HG03196 (cell line): ENCODE measurements around the gene KCND3.

ENCODE experiments used
- ATAC-seq: cut with Tn5 transposase; IDR thresholded peaks from one replicate; pipeline ENCODE4 v1.9.1; 2021; ENCODE audit not compliant: unreplicated experiment

KCND3 gene

DNA sequence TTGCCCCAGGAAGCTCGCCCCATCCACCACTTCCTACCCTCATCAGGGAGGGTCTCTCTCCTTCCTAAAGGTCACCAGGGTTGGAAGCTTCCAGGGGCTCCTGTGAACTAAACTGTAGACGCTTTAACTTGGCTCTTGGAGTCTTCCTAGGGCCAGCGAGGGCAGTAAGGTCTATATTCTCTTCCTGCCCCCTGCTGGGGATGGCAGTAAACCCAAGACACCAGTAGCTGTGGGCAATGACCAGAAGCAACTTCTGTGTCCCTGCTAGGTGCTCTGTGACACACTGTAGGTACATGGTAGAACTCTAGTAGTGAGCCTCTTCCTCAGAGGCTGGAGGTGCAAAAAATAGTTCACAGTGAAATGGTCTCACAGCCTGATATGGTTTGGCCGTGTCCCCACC, 30.0 kb downstream of the KCND3 start:
- ATAC-seq = no peak

DNA sequence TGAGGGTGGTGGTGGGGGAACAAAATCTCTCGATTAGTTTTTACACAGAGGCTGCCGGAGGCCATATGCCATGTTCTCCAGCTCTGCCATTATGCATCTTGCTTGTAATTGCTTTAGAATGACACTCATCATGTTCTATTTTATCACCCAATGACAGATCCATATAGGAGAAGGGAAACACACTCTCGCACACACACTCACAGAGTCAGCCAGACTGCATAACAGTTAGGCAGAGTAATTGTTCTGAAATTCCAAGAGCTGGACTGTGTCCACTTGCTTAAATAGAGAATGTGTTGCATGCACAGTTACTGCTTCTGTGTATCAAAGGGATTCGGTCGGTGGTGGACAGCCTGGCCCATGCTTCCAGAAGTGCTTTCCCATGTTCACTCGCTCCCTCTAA, 30.6 kb downstream of the KCND3 start:
- no peak for ATAC-seq

DNA sequence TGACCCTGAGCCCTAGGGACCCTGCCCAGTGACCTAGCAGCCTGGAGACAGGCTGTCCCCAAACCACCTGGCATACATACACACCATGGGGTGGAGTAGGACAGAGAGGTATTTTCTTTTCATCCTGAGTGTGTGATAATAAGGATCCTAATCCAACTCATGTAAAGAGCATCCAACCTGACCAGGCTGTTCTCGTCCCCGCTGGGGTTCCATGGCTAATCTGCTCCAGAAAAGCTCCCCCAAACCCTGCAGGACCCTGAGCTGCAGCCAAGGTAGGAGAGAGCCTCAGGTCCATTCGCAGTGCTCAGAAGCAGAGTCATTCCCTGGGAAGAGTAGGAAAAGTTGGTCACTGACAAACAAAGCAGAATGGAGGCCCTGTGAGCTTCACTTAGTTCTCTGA, 31.4 kb downstream of the KCND3 start:
- ATAC-seq = no peak

DNA sequence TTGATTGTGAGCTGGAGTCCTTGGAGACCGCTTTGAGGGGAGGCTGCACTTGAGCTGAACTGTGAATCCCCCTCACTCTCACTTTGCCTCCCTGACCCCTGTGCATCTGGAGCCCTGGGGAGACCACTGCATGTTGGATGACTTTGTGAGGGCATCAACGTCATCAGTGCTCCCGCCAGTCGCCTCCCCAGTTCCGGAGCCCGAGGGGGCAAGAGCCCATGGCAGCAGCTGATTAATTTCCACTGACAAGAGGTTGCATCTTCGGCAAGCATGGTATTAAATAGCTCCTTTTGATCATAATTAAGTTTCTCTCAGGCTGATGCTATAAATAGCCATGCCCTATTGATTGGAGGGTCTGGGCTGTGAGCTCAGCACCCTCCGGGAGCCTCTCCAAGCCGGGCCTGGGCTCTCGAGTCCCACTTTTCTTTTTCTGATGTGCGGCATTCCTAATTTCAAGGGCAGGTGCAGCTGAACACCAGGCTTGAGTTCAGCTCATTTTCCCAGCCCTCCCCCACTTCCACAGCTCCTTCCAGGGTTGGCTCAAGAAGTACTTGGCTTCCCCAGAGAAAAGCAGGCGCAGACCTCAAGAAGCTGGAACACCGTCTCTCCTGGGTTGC, 33.2 kb downstream of the KCND3 start:
- ATAC-seq = no peak

DNA sequence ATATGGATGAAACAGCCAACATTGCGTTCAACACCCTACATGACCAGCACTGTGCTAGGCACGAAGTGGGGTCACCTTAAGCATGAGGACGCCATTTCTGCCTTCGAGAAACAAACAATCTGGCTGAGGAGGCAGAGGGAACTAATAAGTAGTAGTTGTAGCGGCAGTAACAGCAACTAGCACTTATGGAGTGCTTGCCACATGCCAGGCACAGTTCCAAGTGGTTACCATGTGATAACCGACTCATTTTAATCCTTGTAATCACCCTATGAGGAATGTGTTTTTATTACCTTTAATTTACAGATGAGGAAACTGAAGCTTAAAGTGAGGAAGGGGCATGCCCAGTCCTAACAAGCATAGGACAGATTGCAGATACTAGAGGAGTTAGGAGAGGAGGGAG, 33.7 kb downstream of the KCND3 start:
- ATAC-seq = no peak

DNA sequence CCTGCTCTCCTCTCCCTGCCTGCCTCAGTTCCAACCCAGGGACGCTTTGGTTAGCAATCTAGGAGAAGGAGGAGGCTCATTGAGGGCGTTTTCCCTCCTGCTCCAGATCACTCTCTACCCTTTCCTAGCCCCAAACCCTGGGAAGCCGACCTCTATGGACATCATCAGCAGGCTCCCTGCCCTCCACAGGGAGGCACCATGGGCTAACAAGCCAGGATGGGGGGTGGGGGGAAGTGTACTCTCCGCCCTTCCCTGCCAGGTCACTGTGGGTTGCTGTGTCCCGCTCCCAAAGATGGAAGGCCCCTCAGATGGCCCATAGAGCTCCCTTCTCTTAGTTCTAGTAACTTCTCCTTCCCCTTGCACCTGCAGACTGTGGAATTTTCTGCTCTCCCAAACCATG, 35.7 kb downstream of the KCND3 start:
- ATAC-seq = no peak

DNA sequence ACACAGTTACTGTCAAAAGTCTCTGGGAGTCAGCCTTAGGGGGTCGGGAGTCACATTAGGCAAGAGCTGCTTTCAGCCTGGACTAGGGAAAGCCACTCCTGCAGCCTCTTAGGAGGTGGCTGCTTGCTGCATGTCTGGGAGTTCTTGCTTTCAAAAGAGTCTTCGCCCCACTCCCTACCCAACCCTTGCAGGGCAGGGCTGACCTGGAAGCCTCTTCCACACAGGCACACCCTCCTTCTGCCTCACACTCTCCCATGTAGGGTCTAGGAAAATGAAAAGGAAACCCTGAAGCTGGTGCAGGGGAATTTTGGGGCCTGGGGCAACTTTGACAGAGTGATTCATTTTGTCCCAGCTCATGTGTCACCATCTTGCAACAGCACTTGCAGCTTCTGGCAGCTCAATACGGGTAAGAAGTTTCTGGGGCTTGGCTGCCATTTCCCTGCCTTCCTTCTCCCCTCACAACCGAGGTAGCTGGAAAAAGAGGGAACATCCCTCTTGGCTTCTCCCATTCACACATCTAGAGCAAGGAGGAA, 37.3 kb downstream of the KCND3 start:
- ATAC-seq = no peak

DNA sequence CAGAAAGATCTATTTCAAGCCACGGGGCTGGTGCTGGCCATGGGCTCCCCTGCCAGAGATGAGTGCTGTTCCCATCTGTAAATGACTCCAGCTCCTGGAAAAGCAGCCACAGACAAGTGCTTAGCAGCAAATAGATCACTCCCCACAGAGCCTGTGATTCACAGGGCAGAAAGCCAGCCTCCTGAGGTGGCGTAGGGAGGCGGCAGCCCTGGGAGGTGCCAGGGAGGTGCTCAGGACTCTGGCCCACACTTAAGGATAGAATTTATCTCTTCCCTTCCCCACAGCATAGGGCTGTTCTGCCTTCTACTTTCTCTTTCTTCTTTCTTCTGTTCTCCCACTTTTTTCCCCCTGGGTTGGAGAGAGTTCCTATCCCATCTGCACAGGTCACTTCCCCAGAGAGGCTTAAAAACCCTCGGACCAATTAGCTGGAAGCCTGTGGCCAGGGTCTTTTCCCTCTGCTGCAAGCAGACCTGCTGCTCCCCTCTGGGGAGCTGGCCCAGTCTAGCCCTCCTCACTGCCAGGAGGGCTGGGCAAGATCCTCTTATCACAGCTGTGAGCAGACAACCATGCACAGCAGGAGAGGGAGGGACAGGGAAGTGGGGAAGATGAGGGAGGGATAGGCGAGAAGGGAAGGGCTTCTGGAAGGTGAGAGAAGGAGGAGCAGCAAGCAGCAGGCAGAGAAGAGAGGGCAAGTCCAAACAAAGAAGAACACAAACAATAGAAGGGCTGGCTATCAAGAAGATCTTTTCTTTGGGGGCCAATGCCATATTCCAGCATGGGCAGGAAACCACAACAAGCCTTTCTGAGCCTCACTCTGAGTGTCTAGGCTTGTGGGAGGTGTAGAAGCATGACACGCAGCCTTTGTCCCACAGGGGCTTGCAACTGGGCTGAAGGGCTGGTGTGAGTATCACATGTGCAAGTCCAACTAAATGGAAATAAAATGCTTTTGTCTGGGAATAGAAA, 41.0 kb downstream of the KCND3 start:
- ATAC-seq = no peak

DNA sequence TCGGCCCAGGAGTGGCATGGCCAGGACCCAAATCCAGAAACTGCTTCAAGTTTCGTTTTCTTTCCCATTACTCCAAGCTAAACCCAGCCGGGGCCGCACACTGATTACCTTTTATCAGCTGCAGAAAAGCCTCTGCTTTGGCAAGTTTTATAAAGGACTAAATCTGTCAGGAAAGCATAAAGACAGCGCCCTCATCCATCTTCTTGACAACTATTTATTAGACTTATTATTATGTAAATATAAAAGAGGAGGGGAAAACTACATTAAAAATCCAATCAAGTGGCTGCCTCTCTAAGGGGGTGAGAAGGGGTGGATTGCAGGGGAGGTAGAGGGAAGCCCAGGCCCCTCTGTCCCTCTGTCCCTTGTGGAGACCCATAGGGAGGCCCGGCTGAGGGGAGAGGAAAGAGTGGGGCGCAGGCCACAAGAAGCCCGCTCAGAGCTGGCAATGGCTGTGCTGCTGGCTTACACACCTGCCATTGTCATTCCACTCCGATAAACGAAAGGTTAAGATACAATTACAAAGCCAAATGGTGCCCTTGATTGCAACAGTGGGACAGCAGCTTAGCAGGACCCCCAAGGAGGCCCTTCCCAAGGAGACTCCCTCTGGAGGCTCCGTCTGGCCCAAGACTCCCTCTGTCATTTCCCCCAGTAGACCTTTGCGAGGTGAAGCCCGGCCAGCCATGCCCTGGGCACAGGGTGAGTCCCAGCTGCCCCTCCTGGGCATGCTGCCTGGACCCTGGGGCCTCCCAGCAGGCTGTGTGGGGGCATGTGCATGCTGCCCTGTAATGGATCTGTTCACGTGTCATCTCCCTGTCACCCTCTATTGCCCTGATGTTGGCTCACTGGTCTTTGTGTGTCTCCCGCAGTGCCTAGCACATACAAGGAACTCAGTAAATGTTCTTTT, 45.4 kb downstream of the KCND3 start:
- no peak for ATAC-seq

DNA sequence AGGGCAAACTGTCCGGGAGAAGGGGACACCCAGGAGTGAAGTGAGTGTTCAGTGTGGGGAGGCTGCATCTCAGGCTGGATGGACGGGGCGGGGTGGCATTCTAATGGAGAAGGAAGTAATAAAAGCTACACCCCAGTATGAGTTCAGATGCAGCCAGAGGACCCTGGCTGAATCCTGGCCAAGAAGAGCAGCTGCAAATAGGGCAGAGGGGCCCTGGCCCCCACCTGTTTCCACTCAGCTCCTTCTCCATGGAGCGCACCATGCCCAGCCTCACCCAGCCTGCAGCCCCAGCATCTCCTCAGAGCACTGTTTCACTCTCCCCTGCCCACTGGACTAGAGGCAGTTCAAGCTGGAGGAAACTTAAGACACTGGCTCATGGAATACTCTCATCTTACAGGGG, 46.4 kb downstream of the KCND3 start:
- no peak for ATAC-seq

DNA sequence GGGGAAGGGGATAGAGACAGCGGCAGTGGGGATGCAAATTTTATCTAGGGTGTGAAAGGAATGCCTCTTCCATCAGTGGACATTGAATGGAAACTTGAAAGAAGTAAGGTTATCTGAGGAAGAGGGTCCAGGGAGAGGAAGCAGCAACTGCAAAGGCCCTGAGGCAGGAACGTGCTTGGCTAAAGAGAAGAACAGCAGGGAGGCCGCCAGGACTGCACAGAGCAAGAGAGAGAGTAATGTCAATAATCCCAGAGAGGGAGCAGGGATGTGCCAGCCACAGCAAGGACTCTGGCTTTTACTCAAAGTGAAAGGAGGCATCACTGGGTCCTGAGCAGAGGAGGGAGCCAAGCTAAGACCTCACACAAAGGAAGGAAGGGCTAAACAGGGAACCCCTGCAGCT, 50.9 kb downstream of the KCND3 start:
- no peak for ATAC-seq

DNA sequence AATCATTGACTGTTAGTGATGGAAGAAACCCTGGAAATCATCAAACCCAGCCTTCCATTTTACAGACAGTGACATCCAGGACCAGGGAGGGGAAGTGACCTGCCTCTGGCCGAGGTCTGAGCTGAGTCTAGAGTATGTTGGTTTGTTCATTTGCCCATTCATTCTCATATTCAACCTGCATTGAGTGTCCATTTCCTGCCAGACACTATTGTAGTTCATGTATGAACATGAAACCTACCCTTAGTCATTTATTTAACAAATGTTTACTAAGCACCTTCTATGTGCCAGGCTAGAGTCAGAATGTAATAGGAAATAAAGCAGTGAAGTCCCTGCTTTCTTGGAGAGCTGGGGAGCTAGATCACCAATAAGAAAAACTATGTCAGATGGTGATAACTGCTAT, 51.3 kb downstream of the KCND3 start:
- no peak for ATAC-seq

DNA sequence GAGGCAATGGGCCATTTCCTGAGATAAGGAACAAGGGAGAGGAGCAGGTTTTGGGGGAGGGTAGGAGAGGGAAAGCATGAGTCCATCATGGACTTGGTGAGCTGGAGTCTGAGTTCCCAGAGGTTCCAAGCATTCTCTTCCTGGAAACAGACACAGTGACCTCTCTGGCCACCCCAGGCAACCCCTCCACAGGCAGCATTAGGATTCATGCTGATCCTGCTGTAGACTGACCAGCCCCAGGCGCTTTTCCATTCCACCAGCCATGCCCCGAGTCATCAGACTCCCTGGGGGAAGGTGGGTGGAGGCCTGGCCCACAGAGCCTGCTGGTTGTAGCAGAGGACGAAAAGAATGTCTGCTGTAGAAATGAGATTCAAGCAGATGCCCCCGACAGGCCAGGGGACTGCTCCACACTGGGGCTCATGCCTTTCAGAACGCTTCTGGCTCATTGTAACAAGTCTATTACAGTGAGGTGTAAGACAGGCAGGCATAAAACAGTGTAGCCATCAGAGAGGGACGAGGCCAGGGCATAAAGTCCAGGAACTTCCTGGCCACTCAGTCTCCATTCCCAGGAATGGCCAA, 52.2 kb downstream of the KCND3 start:
- ATAC-seq = no peak

DNA sequence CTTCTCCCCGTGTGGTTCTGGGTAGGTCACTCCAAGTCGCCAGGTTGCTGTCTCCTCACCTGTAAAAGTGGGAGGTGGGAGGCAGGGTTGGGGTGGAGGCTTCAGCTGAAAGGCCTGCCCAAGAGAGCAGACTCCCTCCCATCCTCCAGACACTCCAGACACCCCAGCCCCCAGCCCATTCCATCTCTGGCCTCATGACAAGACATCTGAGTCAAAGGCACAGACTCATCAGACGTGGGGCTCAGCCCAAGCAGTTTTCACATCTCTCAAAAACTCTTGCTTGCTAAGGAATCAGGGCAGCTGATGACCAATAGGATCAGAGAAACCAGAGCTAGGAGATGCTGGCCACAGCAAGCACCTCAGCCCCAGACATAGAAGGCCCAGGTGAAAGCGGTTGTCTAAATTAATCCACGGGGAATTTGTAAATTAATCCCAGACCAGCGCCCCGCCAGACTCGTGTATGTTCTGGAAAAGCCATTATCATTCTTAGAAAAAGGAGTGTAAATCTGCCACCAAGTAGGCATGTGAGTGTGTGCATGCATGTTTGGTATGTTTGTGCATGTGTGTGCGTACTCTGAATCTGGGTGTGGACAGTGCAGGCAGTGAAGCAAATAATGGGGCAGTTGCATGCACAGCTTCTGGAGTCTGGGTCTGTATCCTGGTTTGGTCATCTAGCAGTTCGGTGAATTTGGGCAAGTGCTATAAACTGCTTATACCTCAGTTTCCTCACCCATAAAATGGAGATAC, 55.2 kb downstream of the KCND3 start:
- no peak for ATAC-seq

DNA sequence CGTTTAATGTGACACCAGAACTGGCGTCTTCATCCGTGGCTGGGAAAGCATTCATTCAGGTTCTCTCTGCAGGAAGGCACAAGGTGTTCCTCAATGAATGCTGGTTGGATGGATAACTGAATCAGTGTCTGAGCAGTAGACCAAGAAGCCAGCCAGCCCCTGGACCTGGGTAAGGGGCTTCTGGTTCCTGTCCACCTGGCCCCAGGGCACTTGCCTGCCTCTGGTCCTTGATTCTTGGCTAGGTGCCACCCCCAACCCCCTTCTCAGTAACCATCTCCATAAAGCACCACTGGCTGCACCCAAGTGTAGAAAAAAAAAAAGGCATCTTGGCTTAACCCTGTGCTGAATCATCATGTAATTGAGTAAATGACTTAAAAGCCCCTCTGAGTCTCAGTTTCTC, 59.1 kb downstream of the KCND3 start:
- no peak for ATAC-seq

DNA sequence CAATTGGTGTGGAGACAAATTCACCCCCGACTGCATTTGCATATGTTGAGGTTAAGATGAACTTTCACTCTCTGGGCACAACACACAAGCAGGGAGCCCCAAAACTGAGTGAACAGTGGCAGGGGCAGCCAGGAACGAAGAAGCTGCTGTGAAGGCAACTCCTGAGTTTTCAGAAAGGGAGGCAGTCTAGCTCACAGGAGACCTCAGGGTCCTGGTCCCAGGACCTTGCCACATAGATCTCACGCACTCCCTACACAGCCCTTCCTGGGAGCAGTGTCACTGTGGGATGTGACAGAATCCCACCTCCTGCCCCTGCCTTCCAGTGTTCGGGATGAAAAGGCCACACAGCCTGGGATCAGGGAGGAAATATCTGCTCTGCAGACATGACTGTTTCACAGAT, 60.9 kb downstream of the KCND3 start:
- no peak for ATAC-seq

DNA sequence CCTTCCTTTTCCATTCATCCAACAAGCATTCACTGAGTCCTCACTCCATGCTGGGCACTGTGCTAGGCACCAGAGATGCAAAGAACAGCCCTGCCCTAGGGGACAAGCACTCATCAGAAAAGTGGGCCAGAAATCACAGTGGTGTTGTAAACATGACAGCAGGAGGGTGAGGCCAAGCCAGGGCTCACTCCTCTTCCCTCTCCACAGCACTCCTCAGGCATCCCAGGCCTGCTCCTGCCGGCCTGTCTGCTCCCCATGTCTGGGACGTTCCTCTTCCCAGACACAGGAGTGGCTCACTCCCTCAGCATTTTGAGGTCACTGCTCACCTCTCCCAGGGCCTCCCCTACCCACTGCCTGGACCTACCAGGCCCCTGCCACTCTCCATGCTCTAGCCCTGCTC, 61.8 kb downstream of the KCND3 start:
- ATAC-seq = no peak

DNA sequence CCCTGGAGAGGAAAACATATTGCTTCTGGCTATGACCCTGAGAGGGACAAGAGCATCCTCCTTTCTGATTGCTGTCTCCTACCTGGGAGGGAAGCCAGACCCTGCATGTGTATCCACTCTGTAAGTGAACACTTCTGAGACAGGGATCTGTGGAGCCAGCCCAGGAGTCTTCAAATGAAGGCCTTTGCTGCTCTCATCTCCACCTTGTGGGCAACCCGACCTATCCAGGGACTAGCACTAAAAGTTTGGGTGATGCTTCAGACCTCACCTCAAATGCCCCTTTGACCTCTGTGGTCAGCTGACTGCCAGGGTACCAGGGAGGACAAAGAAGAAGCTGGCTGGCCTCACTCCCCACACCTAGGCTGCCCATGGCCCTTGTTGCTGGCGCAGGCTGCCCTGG, 64.7 kb downstream of the KCND3 start:
- no peak for ATAC-seq

DNA sequence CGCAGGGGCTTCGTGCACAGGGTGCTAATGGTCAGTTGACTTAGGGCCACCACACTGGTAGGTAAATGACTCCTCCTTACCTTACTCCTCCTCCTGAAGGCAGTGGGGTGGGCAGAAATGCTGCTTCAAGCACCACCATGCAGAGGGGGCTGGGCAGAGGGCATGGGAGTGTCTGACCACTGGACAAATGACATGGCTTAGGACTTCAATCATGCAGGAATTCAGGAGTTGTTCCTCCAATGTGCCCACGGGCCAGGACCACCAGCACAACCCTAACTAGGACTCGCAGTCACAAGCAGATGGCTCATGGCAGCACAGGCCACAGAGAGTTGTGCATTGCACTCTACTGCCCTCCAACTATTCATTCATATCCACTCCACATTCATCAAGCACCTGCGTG, 65.7 kb downstream of the KCND3 start:
- no peak for ATAC-seq

DNA sequence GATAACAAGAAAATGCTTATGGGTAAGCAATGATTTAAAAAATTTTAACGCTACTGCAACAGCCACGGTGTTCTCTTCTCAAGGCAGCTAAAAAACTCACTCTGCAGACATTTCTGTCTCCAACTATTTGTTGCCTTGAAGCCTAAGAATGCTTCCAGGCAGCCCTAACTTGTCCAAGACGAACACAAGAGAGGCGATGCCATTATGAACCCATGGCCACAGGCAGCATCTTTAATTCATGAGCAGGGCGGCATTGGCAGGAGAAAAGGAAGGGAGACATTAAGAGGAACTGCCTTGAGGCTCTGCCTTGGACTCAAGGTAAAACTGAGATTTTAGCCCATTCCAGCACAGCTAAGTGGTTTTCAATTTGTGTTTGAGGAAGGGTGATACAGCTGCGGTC, 67.5 kb downstream of the KCND3 start:
- ATAC-seq = no peak
